Fibroblast of lung (primary cell): ENCODE data around the gene DCAF8. TPM values are rescaled to one million over a fixed set of nuclear protein-coding genes. Genes with fewer than 3 reads are reported as not detected.

Source experiments
- DNase-seq, 2 donors: peaks; one replicate each; pipeline versions ENCODE4 v3.0.0 to v3.0.0-alpha.2; 2010; ENCODE audit warnings: low read depth in 2 of 2
- H2AFZ ChIP-seq: 2 replicates; pipeline ENCODE4 v1.5.1; 2012; ENCODE audit warnings: low read length, control low read depth, inconsistent platforms
- H3K27ac ChIP-seq: 2 replicates; pipeline ENCODE4 v1.5.1; 2011; ENCODE audit warnings: low read length, control low read depth; ENCODE audit not compliant: insufficient read depth
- H3K27me3 ChIP-seq: 2 replicates; pipeline ENCODE4 v1.5.1; 2011; ENCODE audit warnings: mild to moderate bottlenecking, low read length; ENCODE audit not compliant: control insufficient read depth, insufficient read depth
- H3K36me3 ChIP-seq: 2 replicates; pipeline ENCODE4 v1.5.1; 2011; ENCODE audit warnings: low read length; ENCODE audit not compliant: control insufficient read depth, insufficient read depth
- H3K4me1 ChIP-seq: 2 replicates; pipeline ENCODE4 v1.5.1; 2011; ENCODE audit warnings: low read length; ENCODE audit not compliant: control insufficient read depth, insufficient read depth; ENCODE audit errors: extremely low read depth
- H3K4me2 ChIP-seq: 2 replicates; pipeline ENCODE4 v1.5.1; 2011; ENCODE audit warnings: low read length, control low read depth; ENCODE audit not compliant: insufficient read depth; ENCODE audit errors: extremely low read depth
- H3K4me3 ChIP-seq, 4 experiments: fragments of 200-600 bp in 1 of 4; sonication (generic) in 1 of 4; replicated peaks in 1 of 4; 2 replicates each; pipeline ENCODE4 v1.5.1; 2011 to 2016; ENCODE audit warnings: low read length in 4 of 4, low read depth in 3 of 4, mild to moderate bottlenecking in 3 of 4, control low read depth in 2 of 4, inconsistent platforms in 1 of 4, mixed read lengths in 1 of 4; ENCODE audit not compliant: insufficient read depth in 1 of 4; ENCODE audit errors: control extremely low read depth in 1 of 4
- H3K79me2 ChIP-seq: 2 replicates; pipeline ENCODE4 v1.5.1; 2012; ENCODE audit warnings: mild to moderate bottlenecking, low read length, inconsistent platforms; ENCODE audit not compliant: control insufficient read depth, insufficient read depth
- H3K9ac ChIP-seq: 2 replicates; pipeline ENCODE4 v1.5.1; 2011; ENCODE audit warnings: mild to moderate bottlenecking, low read length, control low read depth; ENCODE audit not compliant: insufficient read depth
- H3K9me3 ChIP-seq: 2 replicates; pipeline ENCODE4 v1.5.1; 2012; ENCODE audit warnings: low read depth, low read length; ENCODE audit not compliant: control insufficient read depth, insufficient read depth
- H4K20me1 ChIP-seq: 2 replicates; pipeline ENCODE4 v1.5.1; 2011; ENCODE audit warnings: low read length; ENCODE audit not compliant: control insufficient read depth, insufficient read depth; ENCODE audit errors: extremely low read depth
- EZH2 ChIP-seq: IDR thresholded peaks from 2 replicates; pipeline ENCODE4 v1.5.1; 2012; ENCODE audit warnings: low read length, control low read depth, mild to moderate bottlenecking; ENCODE audit errors: missing control alignments
- polyA plus RNA-seq, 2 donors: library from polyadenylated mRNA; depleted of rRNA in 1 of 2; stranded (reverse) in 1 of 2; unstranded in 1 of 2; fragments of >200 nt; gene quantifications; 2 replicates each; pipeline ENCODE4 v1.2.1, GENCODE V29; 2011 to 2012; ENCODE audit warnings: missing spikeins in 1 of 2
- total RNA-seq: library from RNA; depleted of rRNA; stranded (reverse); fragments of >200 nt; gene quantifications from 2 replicates; pipeline ENCODE4 v1.2.1, GENCODE V29; 2014
- TF ChIP-seq, protein P1 (sequence below), 2 donors: IDR thresholded peaks in 1 of 2; conservative IDR thresholded peaks in 1 of 2; 1 replicate in 1 of 2; 2 replicates in 1 of 2; pipeline ENCODE4 v1.5.1; 2011 to 2012; ENCODE audit warnings: low read length in 2 of 2, control low read depth in 1 of 2, inconsistent platforms in 1 of 2, low read depth in 1 of 2, mild to moderate bottlenecking in 1 of 2

The DCAF8 gene
- total and polyA plus RNA-seq, 2 donors (not counting 1 experiment from before 2014, with no cell fraction given), result 72.6 to 89.8 TPM

DNA sequence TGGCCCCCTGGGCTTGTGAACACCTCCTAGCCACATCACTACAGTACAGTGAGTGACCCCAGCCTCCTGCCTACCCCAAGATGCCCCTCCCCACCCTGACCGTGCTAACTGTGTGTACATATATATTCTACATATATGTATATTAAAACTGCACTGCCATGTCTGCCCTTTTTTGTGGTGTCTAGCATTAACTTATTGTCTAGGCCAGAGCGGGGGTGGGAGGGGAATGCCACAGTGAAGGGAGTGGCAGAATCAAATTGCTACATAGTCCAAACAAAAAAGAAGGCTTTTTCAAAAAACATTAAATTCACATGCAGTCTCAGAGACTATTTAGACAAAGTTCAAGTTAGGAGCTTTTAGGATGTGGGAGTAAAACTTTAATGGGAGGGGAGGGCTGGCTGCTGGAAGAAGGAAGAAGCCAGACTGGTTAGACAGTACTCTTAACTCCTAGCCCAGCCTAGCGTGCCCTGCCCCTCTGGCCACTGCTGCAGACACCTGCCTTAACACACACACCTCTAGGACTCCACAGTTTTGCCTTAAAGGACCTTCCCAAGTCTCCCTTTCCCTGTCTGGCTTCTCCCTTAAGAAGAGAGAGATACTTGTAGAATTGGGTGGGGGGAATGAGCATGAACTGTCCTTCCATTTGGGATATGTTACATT is 47.7 kb downstream of the DCAF8 start:
- H3K27ac ChIP-seq, result no peak overlapping the region
- H3K27me3 ChIP-seq, result no peaks in the 10 kb centered on the region
- no peak overlapping the region for H3K9ac ChIP-seq
- no peak overlapping the region for H2AFZ ChIP-seq
- peaks cover 21% of the 10 kb centered on the region for H3K79me2 ChIP-seq
- H3K4me3 ChIP-seq, result no peak overlapping the region
- H3K9me3 ChIP-seq, result no peaks in the 10 kb centered on the region
- H4K20me1 ChIP-seq, result no peaks in the 10 kb centered on the region
- H3K4me2 ChIP-seq, result no peak overlapping the region
- TF ChIP-seq, protein P1, sequence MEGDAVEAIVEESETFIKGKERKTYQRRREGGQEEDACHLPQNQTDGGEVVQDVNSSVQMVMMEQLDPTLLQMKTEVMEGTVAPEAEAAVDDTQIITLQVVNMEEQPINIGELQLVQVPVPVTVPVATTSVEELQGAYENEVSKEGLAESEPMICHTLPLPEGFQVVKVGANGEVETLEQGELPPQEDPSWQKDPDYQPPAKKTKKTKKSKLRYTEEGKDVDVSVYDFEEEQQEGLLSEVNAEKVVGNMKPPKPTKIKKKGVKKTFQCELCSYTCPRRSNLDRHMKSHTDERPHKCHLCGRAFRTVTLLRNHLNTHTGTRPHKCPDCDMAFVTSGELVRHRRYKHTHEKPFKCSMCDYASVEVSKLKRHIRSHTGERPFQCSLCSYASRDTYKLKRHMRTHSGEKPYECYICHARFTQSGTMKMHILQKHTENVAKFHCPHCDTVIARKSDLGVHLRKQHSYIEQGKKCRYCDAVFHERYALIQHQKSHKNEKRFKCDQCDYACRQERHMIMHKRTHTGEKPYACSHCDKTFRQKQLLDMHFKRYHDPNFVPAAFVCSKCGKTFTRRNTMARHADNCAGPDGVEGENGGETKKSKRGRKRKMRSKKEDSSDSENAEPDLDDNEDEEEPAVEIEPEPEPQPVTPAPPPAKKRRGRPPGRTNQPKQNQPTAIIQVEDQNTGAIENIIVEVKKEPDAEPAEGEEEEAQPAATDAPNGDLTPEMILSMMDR (conservative IDR thresholded peaks at IDR 0.05 in 1 of 2, IDR thresholded peaks at IDR 0.05 in 1 of 2; ENCODE audit: low read depth in 1 of 2, low read length in 2 of 2), result no peak
- no peak for TF ChIP-seq EZH2
- H3K4me1 ChIP-seq, result peaks cover 14% of the 10 kb centered on the region
- H3K36me3 ChIP-seq, result peaks cover 29% of the 10 kb centered on the region
- no peak for DNase-seq

GRCh38 chr1:160211046-160211790 is 51.1 kb downstream of the DCAF8 start:
- Histone ChIP-seq H4K20me1 (peaks cover 4% of the 10 kb centered on the region), H3K36me3 (peaks cover 43% of the 10 kb centered on the region)

GRCh38 chr1:160210561-160210960 is 51.8 kb downstream of the DCAF8 start:
- Histone ChIP-seq H3K27ac (peak overlapping the region; percentile 46), H3K9me3 (no peaks in the 10 kb centered on the region), H4K20me1 (peaks cover 4% of the 10 kb centered on the region), H3K9ac (no peak overlapping the region), H2AFZ (no peak overlapping the region), H3K4me2 (no peak overlapping the region), H3K27me3 (no peaks in the 10 kb centered on the region), H3K79me2 (peaks cover 59% of the 10 kb centered on the region), H3K4me3 (no peak overlapping the region), H3K36me3 (peaks cover 43% of the 10 kb centered on the region), H3K4me1 (peaks cover 34% of the 10 kb centered on the region)
- no peak for TF ChIP-seq EZH2
- TF ChIP-seq, protein P1 (conservative IDR thresholded peaks at IDR 0.05 in 1 of 2, IDR thresholded peaks at IDR 0.05 in 1 of 2; ENCODE audit: low read depth in 1 of 2, low read length in 2 of 2), result no peak
- DNase-seq, result no peak

More at GRCh38 chr1:160211046-160211790, 51.1 kb downstream of the DCAF8 start:
- no peaks in the 10 kb centered on the region for H3K9me3 ChIP-seq
- no peak overlapping the region for H3K9ac ChIP-seq
- no peaks in the 10 kb centered on the region for H3K27me3 ChIP-seq
- no peak for TF ChIP-seq EZH2
- TF ChIP-seq, protein P1 (conservative IDR thresholded peaks at IDR 0.05 in 1 of 2, IDR thresholded peaks at IDR 0.05 in 1 of 2; ENCODE audit: low read depth in 1 of 2, low read length in 2 of 2), result no peak
- peak in 1 of 2 donors; percentile 31 for DNase-seq
- no peak overlapping the region for H3K4me2 ChIP-seq
- H2AFZ ChIP-seq, result no peak overlapping the region
- peaks cover 52% of the 10 kb centered on the region for H3K79me2 ChIP-seq
- H3K4me3 ChIP-seq, result no peak overlapping the region
- H3K4me1 ChIP-seq, result peaks cover 34% of the 10 kb centered on the region
- peak overlapping the region; percentile 46 for H3K27ac ChIP-seq
